ENCODE measurements around the gene MEF2C.

DNA sequence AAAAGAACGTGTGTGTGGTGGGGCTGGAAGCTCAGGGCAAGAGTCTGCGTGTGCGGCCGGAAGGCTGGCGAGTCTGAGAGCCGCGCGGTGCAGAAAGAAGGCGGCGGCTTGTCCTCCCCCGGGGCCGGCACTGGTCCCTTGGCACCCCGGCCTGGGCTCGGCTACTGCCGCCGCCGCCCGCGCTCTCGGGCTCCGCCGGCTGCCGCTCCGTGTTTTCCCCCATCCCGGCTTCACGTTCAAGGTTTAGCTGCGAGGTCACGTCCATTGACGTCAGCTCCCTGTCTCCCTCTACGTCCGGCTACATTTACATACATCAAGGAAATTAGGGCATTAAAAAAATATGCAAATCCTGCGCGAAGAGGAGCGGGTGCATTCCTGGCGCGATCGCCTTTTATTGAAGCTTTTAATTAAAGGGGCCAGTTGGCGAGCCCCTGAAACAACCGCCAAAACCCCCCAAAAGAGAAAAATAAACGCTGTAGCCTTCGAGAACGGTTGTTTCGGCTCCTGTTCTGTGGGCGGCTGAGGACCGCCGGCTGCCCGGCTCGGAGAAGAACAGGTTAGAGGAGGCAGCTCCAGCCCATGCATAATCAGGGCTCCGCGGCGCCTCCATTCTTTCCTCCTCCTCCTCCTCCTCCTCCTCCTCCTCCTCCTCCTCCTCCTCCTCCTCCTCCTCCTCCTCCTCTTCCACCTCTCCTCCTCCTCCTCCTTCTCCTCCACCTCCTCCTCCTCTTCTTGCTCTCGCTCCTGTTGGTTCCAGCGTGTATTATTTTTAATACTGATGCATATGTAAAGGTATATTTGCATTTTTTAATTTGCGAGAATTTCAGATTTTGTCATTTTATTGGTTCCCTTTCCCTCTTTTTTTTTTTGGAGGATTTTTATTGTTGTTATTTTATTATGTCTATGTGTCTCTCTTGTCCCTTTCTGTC lies 207.0 kb downstream of the MEF2C start:
- no peak for TF ChIP-seq EZH2 (IDR thresholded peaks at IDR 0.05; ENCODE audit: borderline replicate concordance, low read length)
- TF ChIP-seq, protein P1, sequence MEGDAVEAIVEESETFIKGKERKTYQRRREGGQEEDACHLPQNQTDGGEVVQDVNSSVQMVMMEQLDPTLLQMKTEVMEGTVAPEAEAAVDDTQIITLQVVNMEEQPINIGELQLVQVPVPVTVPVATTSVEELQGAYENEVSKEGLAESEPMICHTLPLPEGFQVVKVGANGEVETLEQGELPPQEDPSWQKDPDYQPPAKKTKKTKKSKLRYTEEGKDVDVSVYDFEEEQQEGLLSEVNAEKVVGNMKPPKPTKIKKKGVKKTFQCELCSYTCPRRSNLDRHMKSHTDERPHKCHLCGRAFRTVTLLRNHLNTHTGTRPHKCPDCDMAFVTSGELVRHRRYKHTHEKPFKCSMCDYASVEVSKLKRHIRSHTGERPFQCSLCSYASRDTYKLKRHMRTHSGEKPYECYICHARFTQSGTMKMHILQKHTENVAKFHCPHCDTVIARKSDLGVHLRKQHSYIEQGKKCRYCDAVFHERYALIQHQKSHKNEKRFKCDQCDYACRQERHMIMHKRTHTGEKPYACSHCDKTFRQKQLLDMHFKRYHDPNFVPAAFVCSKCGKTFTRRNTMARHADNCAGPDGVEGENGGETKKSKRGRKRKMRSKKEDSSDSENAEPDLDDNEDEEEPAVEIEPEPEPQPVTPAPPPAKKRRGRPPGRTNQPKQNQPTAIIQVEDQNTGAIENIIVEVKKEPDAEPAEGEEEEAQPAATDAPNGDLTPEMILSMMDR (IDR thresholded peaks at IDR 0.05; ENCODE audit: low read length), result no peak
